GM23338 (cell line): ENCODE results near the gene DDX5. TPM values are rescaled to one million over a fixed set of nuclear protein-coding genes. Genes with fewer than 3 reads are reported as not detected.

Experiments used
- ATAC-seq: fragments of 200-7000 bp; cut with Tn5 transposase; 3 replicates; pipeline ENCODE4 v1.9.1; 2020
- DNase-seq: peaks from one replicate; pipeline ENCODE4 v3.0.0-alpha.2; 2015; ENCODE audit warnings: low spot score
- H2AFZ ChIP-seq: fragments of 200-600 bp; sonication (generic); 2 replicates; pipeline ENCODE4 v1.8.0; 2016; ENCODE audit warnings: antibody characterized with exemption, mild to moderate bottlenecking, moderate library complexity
- H3F3A ChIP-seq: fragments of 200-600 bp; sonication (generic); replicated peaks from 2 replicates; pipeline ENCODE4 v1.8.0; 2017; ENCODE audit warnings: antibody characterized with exemption, mixed run types, low read depth
- H3K27ac ChIP-seq: fragments of 200-600 bp; sonication (generic); 2 replicates; pipeline ENCODE4 v1.6.1; 2016; ENCODE audit warnings: low read depth
- H3K27me3 ChIP-seq: fragments of 200-600 bp; sonication (generic); 2 replicates; pipeline ENCODE4 v1.8.0; 2016; ENCODE audit warnings: mild to moderate bottlenecking, mixed run types, moderate library complexity; ENCODE audit not compliant: insufficient read depth
- H3K36me3 ChIP-seq: fragments of 200-600 bp; sonication (generic); 2 replicates; pipeline ENCODE4 v1.8.0; 2016; ENCODE audit warnings: mild to moderate bottlenecking; ENCODE audit not compliant: insufficient read depth
- H3K4me1 ChIP-seq: fragments of 200-600 bp; sonication (generic); 2 replicates; pipeline ENCODE4 v1.8.0; 2016; ENCODE audit warnings: mild to moderate bottlenecking, moderate library complexity; ENCODE audit not compliant: insufficient read depth
- H3K4me2 ChIP-seq: fragments of 200-600 bp; sonication (generic); 2 replicates; pipeline ENCODE4 v1.7.1; 2017; ENCODE audit warnings: mixed run types
- H3K4me3 ChIP-seq: fragments of 200-600 bp; sonication (generic); 2 replicates; pipeline ENCODE4 v1.6.1; 2016; ENCODE audit warnings: mixed run types
- H3K79me2 ChIP-seq: fragments of 200-600 bp; sonication (generic); replicated peaks from 2 replicates; pipeline ENCODE4 v1.8.0; 2017; ENCODE audit warnings: mild to moderate bottlenecking; ENCODE audit not compliant: insufficient read depth
- H3K9me2 ChIP-seq: fragments of 200-600 bp; sonication (generic); 2 replicates; pipeline ENCODE4 v1.8.0; 2017; ENCODE audit not compliant: insufficient read depth
- H4K20me1 ChIP-seq: fragments of 200-600 bp; sonication (generic); replicated peaks from 2 replicates; pipeline ENCODE4 v1.8.0; 2017; ENCODE audit warnings: mild to moderate bottlenecking; ENCODE audit not compliant: insufficient read depth
- H3K27ac Mint-ChIP-seq: 2 replicates; pipeline ENCODE4 v1.8.0; 2020; ENCODE audit warnings: inconsistent platforms, mild to moderate bottlenecking, moderate library complexity, mixed read lengths
- H3K27me3 Mint-ChIP-seq: 3 replicates; pipeline ENCODE4 v1.8.0; 2022; ENCODE audit warnings: low read depth, mild to moderate bottlenecking, moderate library complexity, mixed read lengths, inconsistent platforms; ENCODE audit not compliant: insufficient read depth, poor library complexity
- H3K36me3 Mint-ChIP-seq: 3 replicates; pipeline ENCODE4 v1.8.0; 2021; ENCODE audit warnings: low read depth, mild to moderate bottlenecking, inconsistent platforms, moderate library complexity, mixed read lengths
- H3K4me1 Mint-ChIP-seq: 3 replicates; pipeline ENCODE4 v1.8.0; 2020; ENCODE audit warnings: mild to moderate bottlenecking, inconsistent platforms, mixed read lengths
- H3K4me3 Mint-ChIP-seq: 3 replicates; pipeline ENCODE4 v1.8.0; 2021; ENCODE audit warnings: moderate library complexity, mild to moderate bottlenecking, inconsistent platforms, mixed read lengths
- H3K9me3 Mint-ChIP-seq: 3 replicates; pipeline ENCODE4 v1.8.0; 2020; ENCODE audit warnings: moderate library complexity, mild to moderate bottlenecking, inconsistent platforms, mixed read lengths
- CREB1 ChIP-seq: fragments of 250-450 bp; sonication (Bioruptor Pico); IDR thresholded peaks from 2 replicates; pipeline ENCODE4 v1.5.0; 2020; ENCODE audit warnings: low read depth, mild to moderate bottlenecking, moderate library complexity
- CTCF ChIP-seq, 2 experiments: fragments of 200-600 bp in 1 of 2; sonication (generic) in 1 of 2; conservative IDR thresholded peaks; 2 replicates each; pipeline versions ENCODE4 v1.5.1 to v1.6.1; 2016 to 2017; ENCODE audit warnings: antibody characterized with exemption in 2 of 2, low read depth in 2 of 2, mild to moderate bottlenecking in 2 of 2, moderate library complexity in 1 of 2
- EZH2phosphoT487 ChIP-seq: fragments of 200-600 bp; sonication (generic); IDR thresholded peaks from one replicate; pipeline ENCODE4 v1.8.1; 2018; ENCODE audit warnings: antibody characterized with exemption; ENCODE audit not compliant: unreplicated experiment
- NANOG ChIP-seq: IDR thresholded peaks from 2 replicates; pipeline ENCODE4 v1.6.1; 2016; ENCODE audit warnings: antibody characterized with exemption, borderline replicate concordance
- POLR2AphosphoS5 ChIP-seq: IDR thresholded peaks from 2 replicates; pipeline ENCODE4 v1.6.1; 2016; ENCODE audit warnings: antibody characterized with exemption, low read depth
- polyA plus RNA-seq: library from polyadenylated mRNA; unstranded; fragments of >200 nt; fragmentation: Nextera tagmentation; extraction: Ambion mirVana; gene quantifications from 2 replicates; pipeline ENCODE4 v1.2.1, GENCODE V29; 2016
- total RNA-seq: library from RNA; depleted of rRNA; stranded (reverse); fragments of >200 nt; shearing (Covaris generic); gene quantifications from 2 replicates; pipeline ENCODE4 v1.2.3, GENCODE V29; 2014
- TF ChIP-seq, protein P1 (sequence below): fragments of 250-450 bp; sonication (Bioruptor Pico); IDR thresholded peaks from 2 replicates; pipeline ENCODE4 v1.5.0; 2020; ENCODE audit warnings: mild to moderate bottlenecking, moderate library complexity

Gene DDX5
- total and polyA plus RNA-seq, 2 experiments from 2014 or later = 400 to 447 TPM

DNA sequence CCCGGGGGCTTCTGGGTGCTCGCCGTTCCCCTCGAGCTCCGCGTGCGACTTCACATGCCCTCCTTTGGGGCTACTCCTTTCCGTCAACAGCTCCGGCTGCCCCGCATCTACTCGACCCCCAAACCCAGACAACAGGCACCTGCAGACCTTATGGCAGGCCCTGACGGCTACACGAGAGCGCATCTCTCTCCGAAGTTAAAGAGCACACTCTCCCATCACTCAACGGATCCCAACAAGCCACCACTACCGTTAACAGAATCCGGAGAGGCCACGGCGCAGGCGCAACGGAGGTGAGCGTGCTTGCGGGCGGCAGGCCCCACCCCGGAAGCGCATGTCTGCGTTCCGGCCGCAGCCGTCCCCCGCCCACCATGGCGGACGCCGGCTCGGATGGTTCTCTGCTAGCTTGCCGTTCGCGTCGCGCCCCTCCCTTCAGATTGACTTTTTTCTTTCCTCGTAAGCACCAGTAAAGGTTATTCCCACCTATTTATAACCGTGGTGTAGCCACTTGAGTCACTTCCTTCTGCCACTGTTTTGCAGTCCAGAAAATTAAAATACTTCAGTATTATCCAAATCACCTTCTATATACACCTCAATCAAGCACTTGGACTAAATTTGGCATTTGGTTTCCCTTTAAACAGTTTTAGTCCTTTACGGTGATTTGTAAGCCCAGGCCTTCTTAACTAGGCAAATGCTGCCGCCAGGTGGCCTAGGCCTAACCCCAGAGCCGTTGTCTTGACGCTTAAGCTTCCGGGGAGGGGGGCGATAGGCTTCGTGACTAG, 9.1 kb downstream of the DDX5 start, which contains the start of gene POLG2:
TSS of gene POLG2 (minus strand) at position 269 of the 779 bp plus-strand sequence. CDS start at position 183, 86 bp downstream.
- Histone ChIP-seq H3K79me2 (peaks cover 65% of the 10 kb centered on the region), H3K27ac (peak within 1 kb of the TSS; percentile 93), H3K4me1 (peaks cover 10% of the 10 kb centered on the region), H2AFZ (no peak within 1 kb of the TSS), H3K27me3 (no peaks in the 10 kb centered on the region), H3K4me3 (peak within 1 kb of the TSS; percentile 60), H3K36me3 (peaks cover 42% of the 10 kb centered on the region), H3K4me2 (peak within 1 kb of the TSS; percentile 84), H4K20me1 (peaks cover 29% of the 10 kb centered on the region), H3F3A (peaks cover 47% of the 10 kb centered on the region), H3K9me2 (no peaks in the 10 kb centered on the region)
- TF ChIP-seq POLR2AphosphoS5 (peak; percentile 86), NANOG (no peak), CTCF (conservative IDR thresholded peaks at IDR 0.05; ENCODE audit: low read depth in 2 of 2) (peak; percentile 58 to 76), CREB1 (peak; percentile 40; the same call in 1 of the 2 replicates), EZH2phosphoT487 (no peak)
- TF ChIP-seq, protein P1, sequence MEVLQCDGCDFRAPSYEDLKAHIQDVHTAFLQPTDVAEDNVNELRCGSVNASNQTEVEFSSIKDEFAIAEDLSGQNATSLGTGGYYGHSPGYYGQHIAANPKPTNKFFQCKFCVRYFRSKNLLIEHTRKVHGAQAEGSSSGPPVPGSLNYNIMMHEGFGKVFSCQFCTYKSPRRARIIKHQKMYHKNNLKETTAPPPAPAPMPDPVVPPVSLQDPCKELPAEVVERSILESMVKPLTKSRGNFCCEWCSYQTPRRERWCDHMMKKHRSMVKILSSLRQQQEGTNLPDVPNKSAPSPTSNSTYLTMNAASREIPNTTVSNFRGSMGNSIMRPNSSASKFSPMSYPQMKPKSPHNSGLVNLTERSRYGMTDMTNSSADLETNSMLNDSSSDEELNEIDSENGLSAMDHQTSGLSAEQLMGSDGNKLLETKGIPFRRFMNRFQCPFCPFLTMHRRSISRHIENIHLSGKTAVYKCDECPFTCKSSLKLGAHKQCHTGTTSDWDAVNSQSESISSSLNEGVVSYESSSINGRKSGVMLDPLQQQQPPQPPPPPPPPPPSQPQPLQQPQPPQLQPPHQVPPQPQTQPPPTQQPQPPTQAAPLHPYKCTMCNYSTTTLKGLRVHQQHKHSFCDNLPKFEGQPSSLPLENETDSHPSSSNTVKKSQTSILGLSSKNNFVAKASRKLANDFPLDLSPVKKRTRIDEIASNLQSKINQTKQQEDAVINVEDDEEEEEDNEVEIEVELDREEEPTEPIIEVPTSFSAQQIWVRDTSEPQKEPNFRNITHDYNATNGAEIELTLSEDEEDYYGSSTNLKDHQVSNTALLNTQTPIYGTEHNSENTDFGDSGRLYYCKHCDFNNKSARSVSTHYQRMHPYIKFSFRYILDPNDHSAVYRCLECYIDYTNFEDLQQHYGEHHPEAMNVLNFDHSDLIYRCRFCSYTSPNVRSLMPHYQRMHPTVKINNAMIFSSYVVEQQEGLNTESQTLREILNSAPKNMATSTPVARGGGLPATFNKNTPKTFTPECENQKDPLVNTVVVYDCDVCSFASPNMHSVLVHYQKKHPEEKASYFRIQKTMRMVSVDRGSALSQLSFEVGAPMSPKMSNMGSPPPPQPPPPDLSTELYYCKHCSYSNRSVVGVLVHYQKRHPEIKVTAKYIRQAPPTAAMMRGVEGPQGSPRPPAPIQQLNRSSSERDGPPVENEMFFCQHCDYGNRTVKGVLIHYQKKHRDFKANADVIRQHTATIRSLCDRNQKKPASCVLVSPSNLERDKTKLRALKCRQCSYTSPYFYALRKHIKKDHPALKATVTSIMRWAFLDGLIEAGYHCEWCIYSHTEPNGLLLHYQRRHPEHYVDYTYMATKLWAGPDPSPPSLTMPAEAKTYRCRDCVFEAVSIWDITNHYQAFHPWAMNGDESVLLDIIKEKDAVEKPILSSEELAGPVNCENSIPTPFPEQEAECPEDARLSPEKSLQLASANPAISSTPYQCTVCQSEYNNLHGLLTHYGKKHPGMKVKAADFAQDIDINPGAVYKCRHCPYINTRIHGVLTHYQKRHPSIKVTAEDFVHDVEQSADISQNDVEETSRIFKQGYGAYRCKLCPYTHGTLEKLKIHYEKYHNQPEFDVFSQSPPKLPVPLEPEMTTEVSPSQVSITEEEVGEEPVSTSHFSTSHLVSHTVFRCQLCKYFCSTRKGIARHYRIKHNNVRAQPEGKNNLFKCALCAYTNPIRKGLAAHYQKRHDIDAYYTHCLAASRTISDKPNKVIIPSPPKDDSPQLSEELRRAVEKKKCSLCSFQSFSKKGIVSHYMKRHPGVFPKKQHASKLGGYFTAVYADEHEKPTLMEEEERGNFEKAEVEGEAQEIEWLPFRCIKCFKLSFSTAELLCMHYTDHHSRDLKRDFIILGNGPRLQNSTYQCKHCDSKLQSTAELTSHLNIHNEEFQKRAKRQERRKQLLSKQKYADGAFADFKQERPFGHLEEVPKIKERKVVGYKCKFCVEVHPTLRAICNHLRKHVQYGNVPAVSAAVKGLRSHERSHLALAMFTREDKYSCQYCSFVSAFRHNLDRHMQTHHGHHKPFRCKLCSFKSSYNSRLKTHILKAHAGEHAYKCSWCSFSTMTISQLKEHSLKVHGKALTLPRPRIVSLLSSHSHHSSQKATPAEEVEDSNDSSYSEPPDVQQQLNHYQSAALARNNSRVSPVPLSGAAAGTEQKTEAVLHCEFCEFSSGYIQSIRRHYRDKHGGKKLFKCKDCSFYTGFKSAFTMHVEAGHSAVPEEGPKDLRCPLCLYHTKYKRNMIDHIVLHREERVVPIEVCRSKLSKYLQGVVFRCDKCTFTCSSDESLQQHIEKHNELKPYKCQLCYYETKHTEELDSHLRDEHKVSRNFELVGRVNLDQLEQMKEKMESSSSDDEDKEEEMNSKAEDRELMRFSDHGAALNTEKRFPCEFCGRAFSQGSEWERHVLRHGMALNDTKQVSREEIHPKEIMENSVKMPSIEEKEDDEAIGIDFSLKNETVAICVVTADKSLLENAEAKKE (CRISPR knock-in tag) = no peak
- Mint-ChIP-seq H3K36me3 (peaks cover 84% of the 10 kb centered on the region), H3K9me3 (peaks cover 5% of the 10 kb centered on the region), H3K4me1 (peaks cover 51% of the 10 kb centered on the region), H3K27me3 (peaks cover 29% of the 10 kb centered on the region), H3K27ac (peak within 1 kb of the TSS; percentile 98), H3K4me3 (peak within 1 kb of the TSS; percentile 100)
- DNase-seq (peak; percentile 96), ATAC-seq (peak; percentile 82)
